ENCODE results near the gene GYPC. TPM values are rescaled to one million over a fixed set of nuclear protein-coding genes. Genes with fewer than 3 reads are reported as not detected.

The GYPC gene
- total and polyA plus RNA-seq, 2 of the 4 experiments (the other 2 are of a cell fraction): 53.4 to 96.3 TPM

DNA sequence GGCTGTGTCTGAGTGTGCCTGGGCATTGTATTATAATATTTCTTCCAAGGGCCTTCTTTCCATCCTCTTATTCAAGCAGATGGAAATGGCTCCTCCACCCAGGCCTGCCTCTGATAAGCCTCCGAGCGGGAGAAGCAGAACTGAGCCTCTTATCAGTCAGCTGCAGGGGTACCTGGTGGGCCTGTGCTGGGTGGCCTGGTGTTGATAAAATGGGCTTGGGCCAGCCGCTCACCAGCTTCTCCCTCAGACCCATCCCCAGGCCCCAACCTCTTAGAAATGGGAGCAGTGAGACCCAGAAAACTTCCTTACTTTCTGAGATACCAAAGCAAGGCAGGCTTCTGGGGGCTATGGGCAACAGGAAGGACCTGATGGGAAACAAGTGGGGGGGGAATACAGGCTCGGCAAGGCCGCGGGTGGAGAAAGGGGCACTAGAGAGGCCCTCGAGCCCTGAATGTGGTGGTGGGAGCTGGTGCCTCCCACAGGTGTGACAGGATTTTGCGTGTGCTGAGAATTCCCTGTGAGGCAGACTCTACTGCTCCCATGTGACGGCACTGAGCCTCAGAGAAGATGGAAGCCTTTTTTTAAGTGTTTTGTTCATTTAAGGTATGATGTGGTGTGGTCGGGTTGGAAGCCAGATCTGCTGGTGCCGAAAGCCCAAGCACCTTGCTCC lies 18.3 kb downstream of the GYPC start:
- Histone ChIP-seq H3K23ac (ENCODE audit: low read depth, low read length) (no peak overlapping the region), H3K14ac (replicated peaks; ENCODE audit: low read depth, low read length) (no peak overlapping the region), H4K5ac (ENCODE audit: low read depth, low read length) (no peak overlapping the region), H3K27ac (ENCODE audit: insufficient read depth, low read length) (no peak overlapping the region), H4K8ac (ENCODE audit: low read depth in 2 of 2, low read length in 2 of 2) (no peak overlapping the region), H3K9ac (ENCODE audit: low read depth, low read length) (no peak overlapping the region), H4K20me1 (ENCODE audit: insufficient read depth, low read length) (peaks cover 36% of the 10 kb centered on the region), H3K18ac (ENCODE audit: low read depth, low read length) (no peak overlapping the region), H2BK120ac (ENCODE audit: low read depth, low read length) (no peak overlapping the region), H2BK15ac (ENCODE audit: low read depth, low read length) (no peak overlapping the region), H4K91ac (ENCODE audit: insufficient read depth, low read depth, low read length) (no peak overlapping the region), H3K36me3 (ENCODE audit: control insufficient read depth, insufficient read depth, low read length) (peaks cover 18% of the 10 kb centered on the region), H3K56ac (ENCODE audit: extremely low read depth, insufficient read depth, low read length) (no peak overlapping the region), H2AFZ (replicated peaks; ENCODE audit: low read length, poor library complexity) (no peak overlapping the region), H2AK9ac (replicated peaks; ENCODE audit: low read depth, low read length, poor library complexity) (no peak overlapping the region), H3K4ac (ENCODE audit: low read depth, low read length) (no peak overlapping the region), H2BK5ac (ENCODE audit: low read depth, low read length, poor library complexity, severe bottlenecking) (no peak overlapping the region), H3K4me1 (ENCODE audit: control insufficient read depth, insufficient read depth, low read length) (no peaks in the 10 kb centered on the region), H2AK5ac (ENCODE audit: low read depth, low read length) (no peak overlapping the region), H3K4me2 (ENCODE audit: low read depth, low read length) (no peak overlapping the region), H3K4me3 (ENCODE audit: insufficient read depth, low read depth, low read length) (no peak overlapping the region), H3K79me1 (ENCODE audit: low read depth in 1 of 2, low read length in 2 of 2) (peaks cover 10 to 57% of the 10 kb centered on the region in 2 experiments), H2BK20ac (ENCODE audit: low read depth, low read length) (no peak overlapping the region), H3K9me1 (ENCODE audit: insufficient read depth, low read length) (peaks cover 16% of the 10 kb centered on the region), H3K9me3 (ENCODE audit: control insufficient read depth, insufficient read depth, low read length) (peaks cover 7% of the 10 kb centered on the region), H3K27me3 (ENCODE audit: control insufficient read depth, insufficient read depth, low read length) (no peaks in the 10 kb centered on the region)
- ATAC-seq (ENCODE audit: low read depth): no peak
- ChIA-PET CTCF (no interaction called here), POLR2A (ENCODE audit: unreplicated experiment) (no interaction called here)
- in situ Hi-C loops (cut with MboI; ENCODE audit: low sequenced_read_pairs) (no loop called here), dilution Hi-C loops (cut with HindIII; ENCODE audit: low sequenced_read_pairs, unreplicated experiment) (no loop called here), intact Hi-C loops (cut with micrococcal nuclease) (no loop called here)
- no TSS peak for BruUV-seq (replicated peaks)
- no peak for DNase-seq
- TF ChIP-seq SMC3 (IDR thresholded peaks at IDR 0.05; ENCODE audit: low read depth, low read length): no peak
- no peak for TF ChIP-seq RAD21 (IDR thresholded peaks at IDR 0.05; ENCODE audit: low read length)
- TF ChIP-seq RCOR1 (IDR thresholded peaks at IDR 0.05; ENCODE audit: insufficient replicate concordance, low read length): no peak
- TF ChIP-seq, protein P1, sequence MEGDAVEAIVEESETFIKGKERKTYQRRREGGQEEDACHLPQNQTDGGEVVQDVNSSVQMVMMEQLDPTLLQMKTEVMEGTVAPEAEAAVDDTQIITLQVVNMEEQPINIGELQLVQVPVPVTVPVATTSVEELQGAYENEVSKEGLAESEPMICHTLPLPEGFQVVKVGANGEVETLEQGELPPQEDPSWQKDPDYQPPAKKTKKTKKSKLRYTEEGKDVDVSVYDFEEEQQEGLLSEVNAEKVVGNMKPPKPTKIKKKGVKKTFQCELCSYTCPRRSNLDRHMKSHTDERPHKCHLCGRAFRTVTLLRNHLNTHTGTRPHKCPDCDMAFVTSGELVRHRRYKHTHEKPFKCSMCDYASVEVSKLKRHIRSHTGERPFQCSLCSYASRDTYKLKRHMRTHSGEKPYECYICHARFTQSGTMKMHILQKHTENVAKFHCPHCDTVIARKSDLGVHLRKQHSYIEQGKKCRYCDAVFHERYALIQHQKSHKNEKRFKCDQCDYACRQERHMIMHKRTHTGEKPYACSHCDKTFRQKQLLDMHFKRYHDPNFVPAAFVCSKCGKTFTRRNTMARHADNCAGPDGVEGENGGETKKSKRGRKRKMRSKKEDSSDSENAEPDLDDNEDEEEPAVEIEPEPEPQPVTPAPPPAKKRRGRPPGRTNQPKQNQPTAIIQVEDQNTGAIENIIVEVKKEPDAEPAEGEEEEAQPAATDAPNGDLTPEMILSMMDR (conservative IDR thresholded peaks at IDR 0.05; ENCODE audit: low read depth, low read length): no peak
- no peak for TF ChIP-seq RFX5 (IDR thresholded peaks at IDR 0.05; ENCODE audit: low read depth, low read length)
- no peak for TF ChIP-seq MAFK (IDR thresholded peaks at IDR 0.05; ENCODE audit: low read depth, low read length)
- TF ChIP-seq CHD1 (IDR thresholded peaks at IDR 0.05; ENCODE audit: low read depth, low read length): no peak
- no peak for TF ChIP-seq MXI1 (IDR thresholded peaks at IDR 0.05; ENCODE audit: borderline replicate concordance, low read depth, low read length)
- TF ChIP-seq MAZ (IDR thresholded peaks at IDR 0.05; ENCODE audit: borderline replicate concordance, low read depth, low read length): no peak
- WGBS, 2 experiments (ENCODE audit: extremely low coverage in 2 of 2, insufficient read length in 1 of 2): no CpG with 5 or more reads among the region's 11 CpGs
